ENCODE measurements around the gene LRRC41. TPM values are rescaled to one million over a fixed set of nuclear protein-coding genes. Genes with fewer than 3 reads are reported as not detected.

Gene LRRC41, protein sequence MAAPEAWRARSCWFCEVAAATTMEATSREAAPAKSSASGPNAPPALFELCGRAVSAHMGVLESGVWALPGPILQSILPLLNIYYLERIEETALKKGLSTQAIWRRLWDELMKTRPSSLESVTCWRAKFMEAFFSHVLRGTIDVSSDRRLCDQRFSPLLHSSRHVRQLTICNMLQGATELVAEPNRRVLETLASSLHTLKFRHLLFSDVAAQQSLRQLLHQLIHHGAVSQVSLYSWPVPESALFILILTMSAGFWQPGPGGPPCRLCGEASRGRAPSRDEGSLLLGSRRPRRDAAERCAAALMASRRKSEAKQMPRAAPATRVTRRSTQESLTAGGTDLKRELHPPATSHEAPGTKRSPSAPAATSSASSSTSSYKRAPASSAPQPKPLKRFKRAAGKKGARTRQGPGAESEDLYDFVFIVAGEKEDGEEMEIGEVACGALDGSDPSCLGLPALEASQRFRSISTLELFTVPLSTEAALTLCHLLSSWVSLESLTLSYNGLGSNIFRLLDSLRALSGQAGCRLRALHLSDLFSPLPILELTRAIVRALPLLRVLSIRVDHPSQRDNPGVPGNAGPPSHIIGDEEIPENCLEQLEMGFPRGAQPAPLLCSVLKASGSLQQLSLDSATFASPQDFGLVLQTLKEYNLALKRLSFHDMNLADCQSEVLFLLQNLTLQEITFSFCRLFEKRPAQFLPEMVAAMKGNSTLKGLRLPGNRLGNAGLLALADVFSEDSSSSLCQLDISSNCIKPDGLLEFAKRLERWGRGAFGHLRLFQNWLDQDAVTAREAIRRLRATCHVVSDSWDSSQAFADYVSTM
- total RNA-seq: 59.5 and 60.2 TPM in 2 replicates

DNA sequence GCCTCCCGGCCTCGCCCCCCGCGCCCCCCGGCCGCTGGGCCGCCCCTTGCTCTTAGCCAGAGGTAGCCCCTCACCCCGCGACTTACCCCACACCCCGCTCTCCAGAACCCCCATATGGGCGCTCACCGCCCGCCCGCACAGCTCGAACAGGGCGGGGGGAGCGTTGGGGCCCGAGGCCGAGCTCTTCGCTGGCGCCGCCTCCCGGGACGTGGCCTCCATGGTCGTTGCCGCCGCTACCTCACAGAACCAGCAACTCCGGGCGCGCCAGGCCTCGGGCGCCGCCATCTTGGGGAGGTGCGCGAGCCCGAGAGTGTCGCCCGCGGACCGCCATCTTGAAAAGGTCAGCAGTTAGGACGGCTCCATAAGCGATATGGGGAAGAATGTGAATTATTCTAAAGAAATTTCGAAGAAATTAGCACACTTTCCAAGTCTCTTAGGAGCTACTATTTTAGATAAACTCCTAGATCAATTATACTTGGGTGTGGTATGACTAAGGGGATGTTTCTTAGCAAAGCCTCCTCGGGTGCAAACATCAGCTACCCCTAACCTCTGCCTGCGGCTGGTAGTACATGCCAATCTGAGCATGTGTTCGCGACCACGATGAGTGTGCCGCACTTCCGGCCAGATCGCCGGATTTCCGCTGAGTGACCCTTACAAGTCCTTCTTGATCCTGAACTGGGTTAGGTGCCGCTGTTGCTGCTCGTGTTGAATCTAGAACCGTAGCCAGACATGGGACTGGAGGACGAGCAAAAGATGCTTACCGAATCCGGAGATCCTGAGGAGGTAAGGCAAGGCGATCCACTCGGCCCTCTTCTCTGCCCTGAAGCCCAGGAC lies at the start of gene LRRC41, which contains the start of gene UQCRH:
TSS of gene LRRC41 (minus strand) at position 579 of the 834 bp plus-strand sequence. CDS start at position 285, 294 bp downstream.
TSS of gene UQCRH (plus strand) at position 661 of the 834 bp plus-strand sequence. CDS start at position 730, 69 bp downstream.
- ChIA-PET POLR2A (interaction anchor here (0.6 to 3.1 kb wide), 17 partner anchors 13 to 1671 kb away, joined by 3 to 66 read pairs (median 5); partner anchors contain the start of genes ATPAF1, NSUN4 and RAD54L), CTCF (interaction anchor here (0.9 to 9.9 kb wide), 8 partner anchors 30 to 58 kb away, joined by 3 to 62 read pairs (median 4); partner anchors contain the start of genes NSUN4 and RAD54L)
- ATAC-seq (ENCODE audit: low read depth): peak; percentile 82
- no peaks in the 10 kb centered on the region for H3K27me3 Mint-ChIP-seq
- peak within 1 kb of the TSS; percentile 97 for H3K27ac Mint-ChIP-seq
- TF ChIP-seq, protein P1, sequence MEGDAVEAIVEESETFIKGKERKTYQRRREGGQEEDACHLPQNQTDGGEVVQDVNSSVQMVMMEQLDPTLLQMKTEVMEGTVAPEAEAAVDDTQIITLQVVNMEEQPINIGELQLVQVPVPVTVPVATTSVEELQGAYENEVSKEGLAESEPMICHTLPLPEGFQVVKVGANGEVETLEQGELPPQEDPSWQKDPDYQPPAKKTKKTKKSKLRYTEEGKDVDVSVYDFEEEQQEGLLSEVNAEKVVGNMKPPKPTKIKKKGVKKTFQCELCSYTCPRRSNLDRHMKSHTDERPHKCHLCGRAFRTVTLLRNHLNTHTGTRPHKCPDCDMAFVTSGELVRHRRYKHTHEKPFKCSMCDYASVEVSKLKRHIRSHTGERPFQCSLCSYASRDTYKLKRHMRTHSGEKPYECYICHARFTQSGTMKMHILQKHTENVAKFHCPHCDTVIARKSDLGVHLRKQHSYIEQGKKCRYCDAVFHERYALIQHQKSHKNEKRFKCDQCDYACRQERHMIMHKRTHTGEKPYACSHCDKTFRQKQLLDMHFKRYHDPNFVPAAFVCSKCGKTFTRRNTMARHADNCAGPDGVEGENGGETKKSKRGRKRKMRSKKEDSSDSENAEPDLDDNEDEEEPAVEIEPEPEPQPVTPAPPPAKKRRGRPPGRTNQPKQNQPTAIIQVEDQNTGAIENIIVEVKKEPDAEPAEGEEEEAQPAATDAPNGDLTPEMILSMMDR (IDR thresholded peaks at IDR 0.05): no peak
- intact Hi-C loops (cut with micrococcal nuclease): loop anchor here (1.0 to 10.0 kb wide), 6 partner anchors 30 to 414 kb away; partner anchors contain the start of genes EFCAB14, MOB3C, NSUN4 and RAD54L
- DNase-seq: peak; percentile 89
- peaks cover 26% of the 10 kb centered on the region for H3K36me3 Mint-ChIP-seq (ENCODE audit: low read depth)
- peak within 1 kb of the TSS; percentile 99 for H3K4me3 Mint-ChIP-seq
- peaks cover 64% of the 10 kb centered on the region for H3K4me1 Mint-ChIP-seq
- no peaks in the 10 kb centered on the region for H3K9me3 Mint-ChIP-seq

DNA sequence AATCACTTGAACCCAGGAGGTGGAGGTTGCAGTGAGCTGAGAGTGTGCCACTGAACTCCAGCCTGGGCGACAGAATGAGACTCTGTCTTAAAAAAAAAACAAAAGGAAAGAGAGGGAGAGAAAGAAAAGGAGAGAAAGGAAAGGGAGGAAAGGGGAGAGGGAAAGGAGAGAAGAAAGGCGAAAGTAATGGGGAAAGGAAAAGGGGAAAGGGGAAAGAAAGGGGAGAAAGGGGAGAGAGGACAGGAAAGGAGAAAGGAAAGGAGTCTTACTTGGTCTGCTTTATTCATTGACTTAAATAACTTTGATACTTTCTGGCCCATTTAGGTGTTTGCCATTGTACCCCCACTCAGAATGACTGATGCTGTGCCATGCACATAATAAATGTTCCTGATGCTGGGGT lies 48.9 kb upstream of the LRRC41 start:
- Mint-ChIP-seq H3K27ac (no peak overlapping the region), H3K36me3 (ENCODE audit: low read depth) (peaks cover 78% of the 10 kb centered on the region), H3K4me3 (no peak overlapping the region), H3K4me1 (peaks cover 5% of the 10 kb centered on the region), H3K9me3 (no peaks in the 10 kb centered on the region), H3K27me3 (no peaks in the 10 kb centered on the region)
- TF ChIP-seq, protein P1 (IDR thresholded peaks at IDR 0.05): no peak
- intact Hi-C loops (cut with micrococcal nuclease): no loop called here
- DNase-seq: no peak
- ChIA-PET POLR2A (no interaction called here), CTCF (no interaction called here)
- ATAC-seq (ENCODE audit: low read depth): no peak

DNA sequence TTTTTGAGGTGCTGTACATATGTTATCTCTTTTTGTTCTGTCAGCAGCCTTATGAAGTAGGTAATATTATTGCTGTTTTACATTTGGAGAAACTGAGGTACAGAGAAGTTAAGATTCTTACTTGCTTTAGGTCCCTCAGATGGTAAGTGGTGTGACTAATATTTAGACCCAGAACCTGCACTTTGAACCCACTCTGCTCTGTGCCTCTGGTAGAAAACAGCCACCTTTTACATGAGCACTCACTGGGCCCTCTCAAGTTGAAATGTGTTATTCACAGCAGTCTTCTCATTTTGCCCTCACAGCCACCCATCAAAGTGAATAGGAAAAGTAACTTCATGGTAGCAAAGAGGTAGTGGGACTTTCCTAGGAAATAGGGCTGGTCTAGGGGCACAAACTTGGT lies 41.9 kb upstream of the LRRC41 start:
- Mint-ChIP-seq H3K9me3 (no peaks in the 10 kb centered on the region), H3K27me3 (no peaks in the 10 kb centered on the region), H3K36me3 (ENCODE audit: low read depth) (peaks cover 74% of the 10 kb centered on the region), H3K4me3 (no peak overlapping the region), H3K4me1 (peaks cover 28% of the 10 kb centered on the region), H3K27ac (no peak overlapping the region)
- ATAC-seq (ENCODE audit: low read depth): no peak
- ChIA-PET POLR2A (interaction anchor here (0.6 to 1.3 kb wide), 3 partner anchors 12 to 101 kb away, joined by 3 to 9 read pairs (median 4); no protein-coding TSS in a partner anchor), CTCF (interaction anchor here (3.9 to 4.9 kb wide), 3 partner anchors 12 to 100 kb away, joined by 35 to 62 read pairs (median 42); partner anchors contain the start of genes LRRC41 and UQCRH)
- no peak for DNase-seq
- intact Hi-C loops (cut with micrococcal nuclease): loop anchor here (10.0 kb wide), 1 partner anchor 660 kb away; the partner anchor contains the start of genes GPBP1L1 and TMEM69
- TF ChIP-seq, protein P1 (IDR thresholded peaks at IDR 0.05): no peak

DNA sequence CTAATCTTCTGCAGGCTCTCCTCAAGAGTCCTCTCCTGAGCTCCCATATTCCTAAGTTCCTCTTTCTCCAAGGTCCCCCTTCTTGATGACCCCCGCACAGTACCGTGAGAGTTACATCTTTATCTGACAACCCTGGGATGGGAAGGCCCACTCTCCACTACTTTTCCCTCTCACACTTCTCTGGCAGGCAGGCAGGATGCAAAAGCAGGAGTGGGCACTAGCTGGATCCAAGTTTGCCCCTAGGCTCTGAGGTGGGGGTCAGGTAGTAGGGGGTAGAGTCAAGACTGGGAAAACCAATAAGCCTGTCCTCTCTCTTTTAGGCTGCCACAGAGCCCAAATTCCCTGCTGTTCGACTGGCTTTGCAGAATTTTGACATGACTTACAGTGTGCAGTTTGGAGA lies 41.1 kb upstream of the LRRC41 start:
- Mint-ChIP-seq H3K4me3 (no peak overlapping the region), H3K4me1 (peaks cover 33% of the 10 kb centered on the region), H3K36me3 (ENCODE audit: low read depth) (peaks cover 67% of the 10 kb centered on the region)

More for the DNA sequence above, 41.1 kb upstream of the LRRC41 start:
- no peaks in the 10 kb centered on the region for H3K27me3 Mint-ChIP-seq
- DNase-seq (no peak), ATAC-seq (ENCODE audit: low read depth) (no peak)
- intact Hi-C loops (cut with micrococcal nuclease): loop anchor here (10.0 kb wide), 1 partner anchor 660 kb away; the partner anchor contains the start of genes GPBP1L1 and TMEM69
- ChIA-PET POLR2A (interaction anchor here (1.0 to 1.1 kb wide), 2 partner anchors 12 to 46 kb away, joined by 4 to 7 read pairs; no protein-coding TSS in a partner anchor), CTCF (interaction anchor here (0.9 to 1.0 kb wide), 3 partner anchors 11 to 121 kb away, joined by 3 to 4 read pairs (median 3); partner anchors contain the start of genes LRRC41 and UQCRH)
- H3K27ac Mint-ChIP-seq: no peak overlapping the region
- TF ChIP-seq, protein P1 (IDR thresholded peaks at IDR 0.05): no peak
- no peaks in the 10 kb centered on the region for H3K9me3 Mint-ChIP-seq
